Activated CD8-positive, alpha-beta memory T cell treated with anti-CD3 and anti-CD28 coated beads, Interleukin-2, amount 50 U/mL, for 48 hours (primary cell): ENCODE measurements around the gene ERMAP.

Source experiments
- DNase-seq: peaks from one replicate; pipeline ENCODE4 v3.0.0-alpha.2; 2020

ERMAP gene, protein sequence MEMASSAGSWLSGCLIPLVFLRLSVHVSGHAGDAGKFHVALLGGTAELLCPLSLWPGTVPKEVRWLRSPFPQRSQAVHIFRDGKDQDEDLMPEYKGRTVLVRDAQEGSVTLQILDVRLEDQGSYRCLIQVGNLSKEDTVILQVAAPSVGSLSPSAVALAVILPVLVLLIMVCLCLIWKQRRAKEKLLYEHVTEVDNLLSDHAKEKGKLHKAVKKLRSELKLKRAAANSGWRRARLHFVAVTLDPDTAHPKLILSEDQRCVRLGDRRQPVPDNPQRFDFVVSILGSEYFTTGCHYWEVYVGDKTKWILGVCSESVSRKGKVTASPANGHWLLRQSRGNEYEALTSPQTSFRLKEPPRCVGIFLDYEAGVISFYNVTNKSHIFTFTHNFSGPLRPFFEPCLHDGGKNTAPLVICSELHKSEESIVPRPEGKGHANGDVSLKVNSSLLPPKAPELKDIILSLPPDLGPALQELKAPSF

DNA sequence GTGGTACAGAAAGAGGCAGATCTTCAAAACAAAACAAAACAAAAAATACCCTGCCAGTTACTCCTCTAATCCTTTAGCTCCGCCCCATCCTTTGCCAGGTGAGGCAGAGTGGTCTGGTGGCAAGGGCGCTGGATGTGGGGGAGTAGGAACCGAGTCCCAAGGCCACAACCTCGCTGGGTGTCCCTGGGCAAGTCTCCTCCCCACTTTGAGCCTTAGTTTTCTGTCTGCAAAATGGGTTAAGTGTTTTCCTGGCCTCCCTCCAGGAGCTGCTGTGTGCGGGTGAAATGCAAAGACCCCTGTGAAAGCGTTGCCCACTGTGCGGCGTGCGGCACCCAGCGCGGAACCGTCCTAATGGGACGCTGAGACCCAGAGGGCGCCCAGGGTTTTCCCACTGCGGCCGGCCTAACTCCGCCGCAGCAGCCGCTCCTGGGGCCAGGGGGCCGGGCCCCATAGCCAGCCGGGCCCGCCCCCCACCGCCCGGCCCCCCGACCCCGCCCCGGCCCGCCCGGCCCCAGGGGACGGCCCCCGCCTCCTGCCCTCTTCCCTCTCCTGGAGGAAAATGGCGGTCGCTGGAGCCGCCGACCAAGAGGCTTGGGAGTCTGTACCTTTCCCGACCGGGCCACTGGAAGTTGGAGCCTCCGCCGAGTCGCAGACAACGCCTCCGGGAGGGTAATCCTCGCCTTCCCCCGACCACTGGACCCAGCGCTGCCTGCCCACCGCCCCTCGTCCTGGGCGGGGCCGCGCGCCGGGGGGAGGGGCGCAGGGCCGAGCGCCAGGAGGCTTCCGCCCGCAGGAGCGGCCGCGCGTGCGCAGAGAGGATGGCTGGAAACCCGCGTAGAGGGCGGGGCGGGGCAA is at the start of gene ERMAP, which contains the start of gene SVBP:
TSS of gene ERMAP (plus strand) at position 538 of the 855 bp plus-strand sequence. CDS start 13,327 bp downstream, outside the sequence.
TSS of gene SVBP (minus strand) at position 813 of the 855 bp plus-strand sequence. CDS start 853 bp downstream, outside the sequence.
- peak; percentile 98 for DNase-seq

DNA sequence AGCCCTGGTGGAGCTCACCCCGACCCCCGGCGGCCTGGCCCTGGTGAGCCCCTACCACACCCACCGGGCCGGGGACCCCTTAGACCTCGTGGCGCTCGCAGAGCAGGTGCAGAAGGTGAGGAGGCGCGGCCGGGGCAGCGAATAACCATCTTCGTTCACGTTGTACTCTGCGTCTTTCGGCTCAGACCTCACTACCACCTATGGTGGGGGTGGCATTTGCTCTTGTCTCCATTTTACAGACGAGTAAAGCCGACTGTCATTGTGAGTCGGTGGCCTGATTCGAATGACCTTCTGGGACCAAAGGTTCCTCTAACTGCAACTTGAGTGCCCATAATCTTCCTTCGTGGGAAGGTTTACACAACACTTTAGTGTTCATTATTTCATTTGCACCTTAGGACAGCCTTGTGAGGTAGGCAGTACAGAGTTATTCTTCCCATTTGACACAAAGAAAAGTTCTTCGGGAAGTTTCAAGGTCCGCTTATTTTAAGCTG is 49.4 kb upstream of the ERMAP start:
- DNase-seq, result no peak

DNA sequence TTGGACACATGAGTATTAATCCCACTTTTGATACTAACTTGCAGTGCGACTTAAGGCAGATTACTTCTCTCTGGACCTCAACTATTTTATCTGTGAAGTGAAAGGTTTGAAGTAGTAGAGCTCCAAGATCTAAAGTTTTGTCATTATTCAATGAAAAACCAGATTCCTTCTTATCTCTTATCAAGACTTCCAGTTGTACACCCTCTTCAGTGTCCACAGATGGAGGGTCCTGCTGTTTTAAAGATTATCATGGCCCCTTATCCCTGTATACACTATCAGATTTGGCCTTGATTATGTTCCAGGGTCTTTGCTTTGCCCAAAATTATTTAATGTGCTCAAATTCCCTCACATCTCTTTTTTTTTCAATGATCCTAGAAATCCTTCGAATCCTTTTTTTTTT is 48.8 kb upstream of the ERMAP start:
- DNase-seq, result no peak

DNA sequence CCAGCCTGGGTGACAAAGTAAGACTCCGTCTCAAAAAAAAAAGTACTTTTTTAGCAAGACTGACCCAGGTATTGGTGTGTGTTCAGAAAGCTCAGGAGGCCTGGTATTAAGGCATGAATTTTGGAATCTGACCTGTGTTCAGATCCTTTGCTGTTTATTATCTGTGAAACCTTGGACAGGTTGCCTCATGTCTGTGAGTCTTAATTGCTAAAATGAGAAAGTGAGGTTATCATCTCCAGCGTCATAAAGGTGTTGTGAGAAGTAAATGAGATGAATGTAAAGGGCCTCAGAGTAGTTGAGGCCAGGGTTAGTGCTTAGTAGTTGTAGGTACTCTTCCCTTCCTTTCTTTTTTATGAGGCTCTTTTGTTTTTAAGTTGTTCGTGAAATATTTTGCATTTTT is 47.1 kb upstream of the ERMAP start:
- no peak for DNase-seq

DNA sequence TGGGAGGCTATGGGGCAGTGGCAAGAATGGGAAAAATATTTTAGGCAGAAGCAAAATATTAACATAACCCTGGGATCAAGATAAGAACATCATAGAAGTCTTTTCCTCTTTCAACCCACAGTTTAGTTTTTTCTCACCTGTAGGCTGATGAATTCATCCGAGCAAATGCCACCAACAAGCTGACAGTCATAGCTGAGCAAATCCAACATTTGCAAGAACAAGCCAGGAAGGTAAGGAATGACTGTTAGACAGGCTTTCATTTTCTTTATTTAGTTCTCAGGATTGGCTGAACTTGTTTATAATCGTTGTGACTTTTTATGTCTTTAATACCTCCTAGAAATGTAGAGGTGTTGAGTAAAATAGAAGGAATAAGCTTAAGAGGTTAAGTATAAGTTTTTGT is 43.5 kb upstream of the ERMAP start:
- DNase-seq, result no peak

DNA sequence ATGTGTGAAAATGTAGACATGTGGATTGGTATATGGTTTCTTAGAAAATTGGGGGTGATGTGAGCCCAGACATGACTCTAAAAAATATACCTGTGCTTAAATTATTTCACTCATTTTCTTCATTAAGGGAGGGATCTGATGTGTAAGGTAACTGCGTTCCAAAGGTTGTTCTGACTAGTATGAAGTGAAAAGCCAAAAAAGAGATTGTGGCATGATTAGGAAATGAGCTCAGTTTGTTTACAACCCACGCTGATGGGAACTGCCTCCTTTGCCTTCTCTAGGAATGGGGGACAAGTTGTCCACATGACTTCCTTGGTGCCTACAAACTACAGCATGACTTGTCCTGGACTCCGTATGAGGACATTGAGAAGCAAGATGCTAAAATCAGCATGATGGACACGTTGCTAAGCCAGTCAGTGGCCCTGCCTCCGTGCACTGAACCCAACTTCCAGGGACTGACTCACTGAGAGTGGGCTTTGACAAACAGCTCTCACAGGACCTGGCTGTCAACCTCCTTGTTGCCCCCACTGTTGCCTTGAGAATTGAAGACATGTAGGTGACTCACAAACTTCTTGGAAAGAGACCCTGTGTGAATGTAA is 41.9 kb upstream of the ERMAP start:
- DNase-seq, result no peak

DNA sequence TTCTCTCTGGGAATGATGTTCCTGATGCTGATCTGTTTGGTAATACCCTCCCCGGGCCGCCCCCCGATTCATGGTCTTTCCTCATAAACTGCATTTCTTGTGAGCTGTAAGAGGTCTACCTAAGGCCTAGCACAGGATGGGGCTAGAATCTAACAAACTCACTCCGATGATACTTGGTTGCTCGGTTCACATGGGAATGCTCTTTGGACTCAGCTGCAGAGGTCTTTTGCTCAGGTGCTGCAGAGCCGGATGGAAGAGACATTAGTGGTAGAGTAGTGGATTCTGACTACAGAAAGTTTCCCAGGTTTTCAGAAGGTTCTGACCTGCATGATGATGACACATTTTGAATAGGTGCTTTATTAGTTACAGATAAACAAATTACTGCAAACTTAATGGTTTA is 40.4 kb upstream of the ERMAP start:
- DNase-seq, result no peak

DNA sequence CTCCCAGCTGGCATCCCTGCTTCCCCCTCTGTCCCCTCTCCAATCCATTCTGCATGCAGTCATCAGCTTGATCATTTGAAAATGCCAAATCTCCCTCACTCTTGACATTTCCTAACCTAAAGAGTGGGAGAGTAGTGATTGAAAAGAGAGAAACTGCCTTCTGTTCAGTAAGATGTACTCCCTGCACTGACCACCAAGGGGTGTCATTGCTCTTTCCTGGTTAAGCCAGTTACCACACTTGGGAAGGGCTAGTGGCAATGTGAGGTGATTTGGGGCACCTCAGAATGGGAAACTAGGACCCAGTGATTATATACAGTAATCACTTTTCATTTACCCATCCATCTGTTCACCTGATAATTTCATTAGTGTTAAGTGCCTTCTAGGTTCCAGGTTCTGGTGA is 39.1 kb upstream of the ERMAP start:
- no peak for DNase-seq

DNA sequence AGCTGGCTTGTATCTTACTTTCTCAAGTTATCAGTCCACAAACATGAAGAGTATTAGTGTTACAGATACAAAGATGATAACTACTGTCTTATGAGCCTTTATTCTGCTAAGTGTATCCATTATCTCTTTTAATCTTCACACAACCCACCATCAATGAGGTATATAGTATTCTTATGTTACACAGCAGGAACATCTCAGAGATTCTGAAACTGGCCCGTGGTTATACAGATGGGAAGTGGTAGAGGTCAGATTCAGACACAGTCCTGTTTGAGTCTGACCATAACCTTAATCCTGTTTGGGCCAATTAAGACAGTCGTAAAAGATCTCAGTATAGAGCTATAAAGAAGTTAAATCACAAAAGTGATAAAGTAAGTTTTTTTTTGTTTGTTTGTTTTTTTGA is 37.2 kb upstream of the ERMAP start:
- DNase-seq, result no peak

DNA sequence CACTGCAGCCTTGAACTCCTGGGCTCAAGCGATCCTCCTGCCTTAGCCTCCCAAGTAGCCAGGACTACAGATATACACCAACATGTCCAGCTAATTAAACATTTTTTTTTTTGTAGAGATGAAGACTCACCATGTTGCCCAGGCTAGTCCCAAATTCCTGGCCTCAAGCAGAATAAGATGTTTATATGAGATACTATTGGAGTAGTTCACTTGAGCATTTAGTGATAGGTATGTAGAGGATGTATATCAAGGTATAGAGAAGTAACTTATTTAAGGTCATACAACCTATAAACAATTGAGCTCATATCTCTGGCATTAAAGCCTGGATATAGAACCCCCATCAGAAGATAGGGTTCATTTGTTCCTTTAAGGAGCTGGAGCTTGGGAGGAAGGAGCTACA is 36.7 kb upstream of the ERMAP start:
- no peak for DNase-seq

DNA sequence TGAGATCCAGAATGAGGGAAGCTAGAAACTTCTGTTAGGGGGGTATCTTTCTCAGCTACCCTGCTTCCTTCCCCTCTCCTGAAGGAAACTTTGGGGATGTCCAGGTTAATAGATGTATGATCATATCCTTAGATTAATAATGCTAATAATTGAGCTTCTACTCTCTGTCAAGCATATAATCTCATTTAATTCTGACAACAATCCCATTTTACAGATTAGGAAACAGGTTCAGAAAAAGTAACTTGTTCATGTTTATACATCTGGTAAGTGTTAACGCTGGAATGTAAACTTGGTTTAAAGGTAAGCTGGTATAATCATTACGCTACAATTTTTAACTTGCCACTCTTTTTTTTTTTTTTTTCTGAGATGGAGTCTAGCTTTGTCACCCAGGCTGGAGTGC is 33.8 kb upstream of the ERMAP start:
- no peak for DNase-seq

DNA sequence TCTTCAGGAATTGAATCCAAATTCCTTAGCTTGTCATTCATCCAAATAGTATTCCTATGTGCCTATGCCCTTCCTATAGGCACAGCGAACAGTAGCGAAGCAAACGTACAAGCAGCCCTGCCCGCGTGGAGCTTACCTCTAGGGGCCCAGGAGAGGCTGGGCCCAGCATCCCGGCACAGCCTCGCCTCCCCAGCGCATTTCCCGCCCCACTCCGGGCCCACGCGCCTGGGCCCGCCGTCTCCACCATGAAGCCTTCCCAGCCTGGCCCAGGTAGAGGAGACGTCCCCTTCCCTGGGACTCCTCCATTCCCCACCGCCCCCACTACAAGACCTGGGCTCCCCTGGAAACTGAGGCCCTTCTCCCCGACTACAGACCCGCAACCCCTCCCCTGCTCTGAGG is 32.4 kb upstream of the ERMAP start:
- DNase-seq, result no peak

DNA sequence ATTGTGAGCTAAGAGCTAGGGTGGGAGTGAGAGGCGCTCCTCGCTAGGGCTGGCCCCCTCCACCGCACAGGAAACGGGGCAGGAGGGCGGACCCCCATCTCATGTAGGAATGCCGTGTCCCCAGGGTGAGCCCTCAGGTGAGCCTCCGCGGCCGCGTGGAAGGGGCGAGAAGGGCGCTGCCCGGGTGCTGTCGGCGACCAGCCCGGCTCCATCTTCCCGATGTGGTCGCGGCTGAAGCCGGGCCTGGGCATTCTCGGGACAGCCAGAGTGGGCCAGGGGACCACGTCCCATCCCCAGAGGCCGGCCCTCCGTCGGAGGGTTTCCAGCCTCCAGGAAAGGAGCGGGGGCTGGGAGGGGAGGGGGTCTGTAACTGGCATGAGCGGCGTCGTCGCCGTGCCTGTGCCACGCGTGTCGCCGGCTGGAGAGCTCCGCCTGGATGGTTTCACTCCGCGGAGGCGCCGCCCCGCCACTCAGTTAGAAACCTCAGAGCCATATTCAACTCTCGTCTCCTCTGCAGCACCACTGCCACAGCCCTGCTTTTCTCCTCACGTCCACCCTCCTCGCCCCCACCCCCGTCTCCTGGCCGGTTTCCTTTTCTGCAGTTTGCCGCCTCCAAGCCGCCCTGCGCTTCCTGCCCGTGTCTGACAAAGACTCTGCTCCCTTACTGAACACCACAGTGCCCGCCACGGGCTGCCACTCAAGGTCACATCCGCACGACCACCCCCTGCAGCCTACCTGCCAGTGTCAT is 31.8 kb upstream of the ERMAP start, which contains the start of gene TMEM269:
TSS of gene TMEM269 (plus strand) at position 46 of the 748 bp plus-strand sequence. CDS start 4,903 bp downstream, outside the sequence.
- peak; percentile 69 for DNase-seq

DNA sequence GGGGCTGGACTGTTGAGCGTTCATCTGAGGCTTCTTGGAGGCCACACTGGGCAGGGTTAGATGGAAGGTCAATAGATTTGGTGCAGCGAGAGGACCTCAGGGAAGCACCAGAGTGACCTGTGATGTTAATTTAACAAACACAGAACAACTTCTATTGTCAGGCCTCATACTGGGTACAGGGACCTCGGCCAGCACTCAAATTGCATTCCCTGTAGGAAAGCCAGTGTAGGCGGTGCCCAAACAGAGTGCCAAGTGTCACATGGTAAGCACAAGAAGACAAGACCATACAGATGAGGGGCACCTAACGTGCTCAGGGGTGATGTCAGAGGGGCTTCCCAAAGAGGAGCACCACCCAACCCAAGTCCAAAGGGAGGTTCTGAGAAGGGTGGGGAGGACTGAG is 30.8 kb upstream of the ERMAP start:
- no peak for DNase-seq

DNA sequence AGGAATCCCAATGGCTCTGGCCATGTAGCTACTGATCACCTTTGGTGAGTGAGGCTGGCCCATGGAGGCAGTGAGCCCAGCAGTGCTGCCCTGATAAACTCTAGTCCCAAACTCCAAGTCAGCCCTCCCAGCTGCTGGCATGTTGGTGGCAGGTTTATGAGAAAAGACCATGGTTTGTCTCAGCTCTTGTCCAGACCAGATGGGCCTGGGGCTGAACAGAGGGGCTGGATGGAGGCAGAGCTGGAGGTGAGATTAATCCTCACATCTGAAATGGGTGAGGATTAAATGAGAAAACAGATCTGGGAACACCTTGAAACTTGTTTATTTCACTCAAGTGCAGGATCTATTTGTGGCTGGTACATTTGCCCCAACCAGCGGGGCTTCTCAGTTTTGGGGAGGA is 28.9 kb upstream of the ERMAP start:
- DNase-seq, result no peak

DNA sequence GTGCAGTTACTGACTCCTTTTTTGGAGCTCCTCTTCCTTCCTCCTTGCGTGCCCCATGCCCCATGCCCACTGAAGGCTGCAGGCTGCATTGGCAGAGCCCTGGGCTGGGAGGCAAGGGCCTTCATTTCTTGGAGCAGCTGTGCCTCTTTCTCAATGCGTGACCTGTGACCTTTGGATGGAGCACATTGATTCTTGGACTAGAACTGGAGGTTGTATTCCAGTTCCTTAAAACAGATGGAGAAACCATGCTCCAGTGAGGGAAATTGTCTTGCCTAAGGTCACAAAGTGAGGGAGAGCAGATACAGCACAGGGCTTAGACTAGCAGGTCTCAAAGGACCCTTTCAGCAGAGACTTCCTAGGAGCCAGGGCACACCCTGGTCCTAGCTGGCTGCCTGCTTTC is 23.1 kb upstream of the ERMAP start:
- DNase-seq, result no peak

DNA sequence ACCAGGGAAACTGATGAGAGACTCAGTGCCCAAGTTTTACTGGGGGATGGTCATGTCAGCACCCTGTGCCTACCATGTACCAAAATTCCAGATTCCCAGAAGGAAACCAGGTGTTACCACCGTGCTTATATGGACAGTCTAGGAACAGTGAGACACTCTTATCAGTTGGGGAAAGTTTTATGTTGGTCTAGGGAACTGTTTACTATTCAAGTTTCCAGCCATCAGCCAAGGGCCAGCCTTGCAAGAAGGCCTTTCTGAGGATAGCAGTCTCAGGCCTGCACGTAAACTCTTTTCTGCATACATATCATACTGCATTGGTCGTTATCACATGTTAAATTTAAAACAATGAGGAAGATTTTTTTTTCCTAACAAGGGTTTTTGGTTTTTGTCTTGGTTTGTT is 19.5 kb upstream of the ERMAP start:
- no peak for DNase-seq

DNA sequence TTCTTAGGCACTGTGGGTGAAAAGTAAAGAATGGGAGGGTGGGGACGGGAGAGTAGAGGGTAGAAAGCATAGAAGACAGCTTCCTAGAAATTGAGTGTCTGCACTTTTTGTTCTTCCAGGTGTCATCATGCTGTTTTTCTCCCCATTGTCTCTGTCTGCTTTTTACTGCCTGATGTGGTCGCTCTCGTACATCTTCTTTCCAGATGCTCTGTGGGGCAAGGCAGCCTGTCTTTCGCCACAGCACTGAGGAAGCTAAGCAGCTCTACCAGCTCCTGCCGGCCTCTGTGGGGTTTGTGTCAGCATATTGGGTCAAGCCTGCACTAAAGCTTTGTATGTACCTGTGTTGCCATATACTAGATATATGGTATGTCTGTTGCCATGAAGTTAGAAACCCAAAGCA is 18.9 kb upstream of the ERMAP start:
- DNase-seq, result no peak

DNA sequence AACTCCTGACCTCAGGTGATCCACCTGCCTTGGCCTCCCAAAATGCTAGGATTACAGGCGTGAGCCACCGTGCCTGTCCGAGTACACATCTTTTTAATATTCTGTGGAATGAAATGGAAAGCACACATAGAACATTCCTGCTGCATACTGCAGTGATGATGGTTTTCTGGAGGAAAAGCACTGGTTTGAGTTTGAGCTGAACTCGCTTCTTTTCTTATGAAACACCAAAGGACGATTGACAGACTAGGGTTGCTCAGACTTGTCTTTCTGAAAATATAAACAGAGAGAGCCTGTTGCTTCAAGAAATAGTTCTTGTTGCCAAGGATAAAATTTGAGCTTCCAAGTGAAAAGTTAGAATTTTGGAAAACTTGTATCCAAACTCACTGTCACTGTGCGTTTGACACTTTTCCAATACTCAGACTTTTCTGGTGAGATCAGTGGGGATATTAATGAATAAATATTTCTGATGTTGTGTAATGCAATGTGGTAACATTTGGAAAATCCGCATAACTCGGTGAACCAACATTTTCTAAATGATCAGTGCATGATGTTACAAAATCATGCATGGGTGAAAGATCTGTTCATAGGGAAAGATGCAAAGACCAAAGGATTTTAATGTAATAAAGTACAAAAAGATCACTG is 15.0 kb upstream of the ERMAP start:
- DNase-seq, result no peak

DNA sequence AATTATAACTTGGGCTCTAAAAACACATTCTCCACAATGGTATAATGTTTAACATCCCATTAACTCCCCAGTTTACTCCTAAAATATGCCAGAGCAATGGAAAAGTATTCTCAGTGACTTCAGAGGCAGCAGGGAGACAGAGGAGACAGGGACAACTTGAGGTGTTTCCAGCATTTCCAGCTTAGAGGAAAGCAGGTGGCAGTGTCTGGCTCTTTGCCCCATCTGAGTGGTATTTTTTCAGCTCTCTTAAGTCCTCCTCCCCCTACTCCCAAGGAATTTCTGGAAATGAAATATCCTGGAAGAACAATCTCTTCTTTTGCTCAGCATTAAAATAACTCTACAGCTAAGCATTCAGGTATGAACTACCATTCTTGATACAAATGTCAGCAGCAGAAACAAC is 10.8 kb upstream of the ERMAP start:
- no peak for DNase-seq

DNA sequence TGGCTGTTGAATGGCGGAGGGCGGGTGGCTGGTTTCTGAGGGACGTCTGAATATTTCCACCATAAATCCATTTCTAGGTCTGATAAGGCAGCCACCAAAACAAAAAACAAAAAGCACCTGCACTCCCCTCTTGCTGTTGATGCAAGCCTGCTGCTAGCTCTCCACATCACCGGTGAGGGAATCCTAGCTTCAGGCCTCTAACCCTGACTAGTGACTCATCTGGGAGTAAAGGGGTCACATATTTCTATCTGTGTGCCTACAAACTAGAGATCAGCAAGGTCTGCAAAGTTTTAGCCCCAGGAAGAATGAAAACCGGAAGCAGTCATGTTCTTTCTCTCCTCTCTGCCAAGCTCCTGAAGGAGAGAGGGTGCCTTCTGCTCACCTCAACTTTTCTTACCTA is 10.3 kb upstream of the ERMAP start:
- DNase-seq, result no peak
